HEK293 (cell line): ENCODE measurements around the gene DEDD.
A peak's percentile ranks its signal among the peaks of the same experiment; 100 is the strongest.

ENCODE experiments used
- CTCF ChIA-PET: fragments of 350-600 bp; formaldehyde crosslinking; extraction: SDS; loops from one replicate; lab custom pipeline; 2021; ENCODE audit warnings: antibody characterized with exemption; lab: Yijun Ruan, JAX
- POLR2A ChIA-PET: fragments of 300-600 bp; formaldehyde crosslinking; extraction: SDS; loops from one replicate; lab custom pipeline; 2020; ENCODE audit warnings: antibody characterized with exemption, inconsistent platforms; lab: Yijun Ruan, JAX
- H3K27ac ChIP-seq: fragments of 200-500 bp; sonication (Bioruptor generic); 2 replicates; pipeline ENCODE4 v1.5.1; 2014; ENCODE audit warnings: low read depth, low read length, control low read depth, inconsistent platforms; ENCODE audit errors: extremely low read depth
- H3K36me3 ChIP-seq, 2 experiments: fragments of 200-500 bp in 1 of 2; sonication (Bioruptor generic) in 1 of 2; 1 replicate in 1 of 2; 2 replicates in 1 of 2; pipeline ENCODE4 v1.5.1; 2014 to 2017; ENCODE audit warnings: inconsistent platforms in 2 of 2, low read length in 2 of 2; ENCODE audit not compliant: control insufficient read depth in 2 of 2, insufficient read depth in 1 of 2
- H3K4me1 ChIP-seq: fragments of 200-500 bp; sonication (Bioruptor generic); 2 replicates; pipeline ENCODE4 v1.5.1; 2014; ENCODE audit warnings: mild to moderate bottlenecking, low read length, inconsistent platforms; ENCODE audit not compliant: control insufficient read depth, insufficient read depth
- H3K4me3 ChIP-seq: 2 replicates; pipeline ENCODE4 v1.5.1; 2011; ENCODE audit warnings: low read depth, mild to moderate bottlenecking, control low read depth, low read length, moderate library complexity
- H3K9me3 ChIP-seq: fragments of 200-500 bp; sonication (Bioruptor generic); 2 replicates; pipeline ENCODE4 v1.5.1; 2014; ENCODE audit warnings: low read depth, low read length, inconsistent platforms; ENCODE audit not compliant: control insufficient read depth, insufficient read depth
- ATF2 ChIP-seq: fragments of 450-650 bp; formaldehyde crosslinking; IDR thresholded peaks from 2 replicates; pipeline ENCODE4 v1.5.1; 2016; ENCODE audit warnings: missing biosample characterization, missing genetic modification characterization, low read depth
- BCL11A ChIP-seq: fragments of 450-650 bp; formaldehyde crosslinking; IDR thresholded peaks from 2 replicates; pipeline ENCODE4 v1.5.1; 2016; ENCODE audit warnings: low read depth, missing biosample characterization, missing genetic modification characterization
- GLI2 ChIP-seq: fragments of 450-650 bp; formaldehyde crosslinking; IDR thresholded peaks from 2 replicates; pipeline ENCODE4; 2017; ENCODE audit warnings: missing biosample characterization, missing genetic modification characterization, low read depth, borderline replicate concordance
- GLI4 ChIP-seq: fragments of 450-650 bp; formaldehyde crosslinking; IDR thresholded peaks from 2 replicates; pipeline ENCODE4 v1.5.1; 2016; ENCODE audit warnings: missing biosample characterization, missing genetic modification characterization
- INSM2 ChIP-seq: fragments of 450-650 bp; formaldehyde crosslinking; IDR thresholded peaks from 2 replicates; pipeline ENCODE4 v1.5.1; 2016; ENCODE audit warnings: missing biosample characterization, missing genetic modification characterization
- KLF17 ChIP-seq: fragments of 450-650 bp; formaldehyde crosslinking; IDR thresholded peaks from 2 replicates; pipeline ENCODE4 v1.5.1; 2016; ENCODE audit warnings: missing biosample characterization, missing genetic modification characterization
- MYNN ChIP-seq: fragments of 450-650 bp; formaldehyde crosslinking; IDR thresholded peaks from 2 replicates; pipeline ENCODE4 v1.5.1; 2016; ENCODE audit warnings: missing biosample characterization, missing genetic modification characterization, borderline replicate concordance
- PATZ1 ChIP-seq: fragments of 450-650 bp; formaldehyde crosslinking; IDR thresholded peaks from 2 replicates; pipeline ENCODE4 v1.5.1; 2016; ENCODE audit warnings: missing biosample characterization, missing genetic modification characterization
- PRDM10 ChIP-seq: fragments of 450-650 bp; formaldehyde crosslinking; IDR thresholded peaks from 2 replicates; pipeline ENCODE4 v1.5.1; 2016; ENCODE audit warnings: missing biosample characterization, missing genetic modification characterization
- ZBTB21 ChIP-seq: fragments of 450-650 bp; formaldehyde crosslinking; IDR thresholded peaks from 2 replicates; pipeline ENCODE4 v1.5.1; 2017; ENCODE audit warnings: missing biosample characterization, missing genetic modification characterization
- ZNF112 ChIP-seq: fragments of 450-650 bp; formaldehyde crosslinking; IDR thresholded peaks from 2 replicates; pipeline ENCODE4 v1.5.0; 2017; ENCODE audit warnings: missing biosample characterization, missing genetic modification characterization
- ZNF121 ChIP-seq: fragments of 450-650 bp; formaldehyde crosslinking; IDR thresholded peaks from 2 replicates; pipeline ENCODE4 v1.5.1; 2016; ENCODE audit warnings: missing biosample characterization, missing genetic modification characterization
- ZNF140 ChIP-seq: fragments of 450-650 bp; formaldehyde crosslinking; IDR thresholded peaks from 2 replicates; pipeline ENCODE4 v1.5.1; 2016; ENCODE audit warnings: missing biosample characterization, missing genetic modification characterization
- ZNF26 ChIP-seq: fragments of 450-650 bp; formaldehyde crosslinking; IDR thresholded peaks from 2 replicates; pipeline ENCODE4 v1.5.1; 2016; ENCODE audit warnings: missing biosample characterization, missing genetic modification characterization
- ZNF274 ChIP-seq, 2 experiments: fragments of 200-500 bp in 1 of 2; fragments of 450-650 bp in 1 of 2; sonication (Bioruptor generic) in 1 of 2; formaldehyde crosslinking in 1 of 2; IDR thresholded peaks; 2 replicates each; pipeline versions ENCODE4 v1.5.1 to v1.6.1; 2014 to 2016; ENCODE audit warnings: borderline replicate concordance in 1 of 2, inconsistent platforms in 1 of 2, low read length in 1 of 2, missing biosample characterization in 1 of 2, missing genetic modification characterization in 1 of 2
- ZNF324 ChIP-seq: fragments of 450-650 bp; formaldehyde crosslinking; IDR thresholded peaks from 2 replicates; pipeline ENCODE4 v1.5.1; 2016; ENCODE audit warnings: missing biosample characterization, missing genetic modification characterization
- ZNF341 ChIP-seq: fragments of 450-650 bp; formaldehyde crosslinking; IDR thresholded peaks from 2 replicates; pipeline ENCODE4; 2016; ENCODE audit warnings: low read depth, missing biosample characterization, missing genetic modification characterization
- ZNF394 ChIP-seq: fragments of 450-650 bp; formaldehyde crosslinking; IDR thresholded peaks from 2 replicates; pipeline ENCODE4 v1.5.1; 2016; ENCODE audit warnings: missing biosample characterization, missing genetic modification characterization, mild to moderate bottlenecking, moderate library complexity, borderline replicate concordance
- ZNF416 ChIP-seq: fragments of 450-650 bp; formaldehyde crosslinking; IDR thresholded peaks from 2 replicates; pipeline ENCODE4 v1.5.1; 2016; ENCODE audit warnings: missing biosample characterization, missing genetic modification characterization
- ZNF433 ChIP-seq: fragments of 450-650 bp; formaldehyde crosslinking; IDR thresholded peaks from 2 replicates; pipeline ENCODE4 v1.5.1; 2016; ENCODE audit warnings: missing biosample characterization, missing genetic modification characterization, low read depth
- ZNF488 ChIP-seq: fragments of 450-650 bp; formaldehyde crosslinking; IDR thresholded peaks from 2 replicates; pipeline ENCODE4 v1.5.1; 2016; ENCODE audit warnings: missing biosample characterization, missing genetic modification characterization
- ZNF707 ChIP-seq: fragments of 450-650 bp; formaldehyde crosslinking; IDR thresholded peaks from 2 replicates; pipeline ENCODE4 v1.5.1; 2016; ENCODE audit warnings: missing biosample characterization, missing genetic modification characterization
- ZSCAN16 ChIP-seq: fragments of 450-650 bp; formaldehyde crosslinking; IDR thresholded peaks from 2 replicates; pipeline ENCODE4 v1.5.1; 2016; ENCODE audit warnings: missing biosample characterization, missing genetic modification characterization

The DEDD gene

GRCh38 chr1:161082996-161083747 lies 49.3 kb downstream of the DEDD start:
- Histone ChIP-seq H3K9me3 (no peaks in the 10 kb centered on the region), H3K36me3 (no peaks in the 10 kb centered on the region), H3K4me3 (no peak overlapping the region), H3K27ac (peak overlapping the region; percentile 18; the same call in 1 of the 2 replicates), H3K4me1 (no peaks in the 10 kb centered on the region; the same call in 1 of the 2 replicates)
- CTCF ChIA-PET: interaction anchor here (0.8 to 2.0 kb wide), 3 partner anchors 14 to 131 kb away, joined by 4 to 7 read pairs (median 6); no protein-coding TSS in a partner anchor
- POLR2A ChIA-PET: interaction anchor here (0.6 to 1.0 kb wide), 3 partner anchors 14 to 62 kb away, joined by 3 to 8 read pairs (median 3); partner anchors contain the start of gene F11R
- no peak for TF ChIP-seq ZNF112
- no peak for TF ChIP-seq ZNF707 (tag by site-specific recombination)
- no peak for TF ChIP-seq ZNF341 (tag by site-specific recombination)
- peak; percentile 45; the same call in 1 of the 2 replicates for TF ChIP-seq INSM2 (tag by site-specific recombination)
- TF ChIP-seq ZNF121: no peak
- TF ChIP-seq ZNF140 (tag by site-specific recombination): no peak
- TF ChIP-seq ZNF433 (tag by site-specific recombination): no peak
- TF ChIP-seq GLI4 (tag by site-specific recombination): no peak
- TF ChIP-seq ZNF26 (tag by site-specific recombination): no peak
- peak; percentile 50; the same call in 1 of the 2 replicates for TF ChIP-seq ZNF394 (tag by site-specific recombination)
- no peak for TF ChIP-seq ZNF324 (tag by site-specific recombination)
- no peak for TF ChIP-seq ZSCAN16
- no peak for TF ChIP-seq ZNF488 (tag by site-specific recombination)
- peak; percentile 44 for TF ChIP-seq PATZ1
- TF ChIP-seq ZNF416 (tag by site-specific recombination): no peak
- no peak for TF ChIP-seq MYNN (tag by site-specific recombination)
- 0 out of 2 replicates have a peak, but pooled peaks have one; percentile 8 for TF ChIP-seq PRDM10 (tag by site-specific recombination)
- TF ChIP-seq GLI2 (tag by site-specific recombination): no peak
- TF ChIP-seq ZNF274 (IDR thresholded peaks at IDR 0.05; ENCODE audit: low read length): no peak
- TF ChIP-seq ZNF274 (tag by site-specific recombination; IDR thresholded peaks at IDR 0.05; ENCODE audit: borderline replicate concordance): no peak
- TF ChIP-seq ATF2: peak; percentile 97
- no peak for TF ChIP-seq BCL11A
- peak; percentile 95 for TF ChIP-seq ZBTB21
- peak; percentile 94 for TF ChIP-seq KLF17 (tag by site-specific recombination)
